ENCODE measurements around the gene GRIN1. TPM values are rescaled to one million over a fixed set of nuclear protein-coding genes. Genes with fewer than 3 reads are reported as not detected.

GRIN1 gene
- total and polyA plus RNA-seq, 2 of the 8 experiments (the other 6 are each of a cell fraction or from before 2014, with no cell fraction given), result 0.48 to 2.1 TPM

DNA sequence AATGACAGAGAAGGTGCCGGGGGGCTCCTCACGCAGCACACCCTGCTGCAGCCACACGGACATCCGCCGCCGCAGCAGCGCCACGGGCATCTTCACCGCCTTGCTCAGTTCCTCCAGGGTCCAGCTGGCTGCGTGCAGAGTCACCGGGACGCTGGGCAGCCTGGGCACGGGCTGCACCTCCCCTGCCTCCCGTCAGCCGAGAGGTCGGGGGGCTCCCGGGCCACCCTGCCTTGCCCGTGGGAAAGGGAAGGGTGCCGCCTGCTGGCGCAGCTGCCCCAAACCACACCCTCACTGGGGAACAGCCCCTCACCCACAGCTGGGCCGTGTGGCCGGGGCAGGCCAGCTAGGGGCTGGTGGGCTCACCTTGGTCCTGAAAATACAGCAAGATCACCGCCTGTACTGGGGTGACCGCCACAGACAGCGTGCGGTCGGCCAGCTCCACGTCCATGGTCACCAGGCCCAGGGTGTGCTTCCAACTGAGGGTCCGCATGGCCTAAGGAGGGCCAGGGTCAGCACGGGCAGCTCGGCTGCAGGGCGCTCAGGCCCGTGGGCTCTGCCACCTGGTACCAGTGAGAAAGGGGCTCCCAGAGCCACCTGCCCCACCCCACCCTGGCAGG is 36.5 kb downstream of the GRIN1 start:
- Histone ChIP-seq H3K27me3 (replicated peaks in 1 of 4; ENCODE audit: control insufficient read depth in 3 of 4, extremely low read depth in 1 of 4, insufficient read depth in 3 of 4, low read length in 3 of 4) (peaks cover 2 to 21% (median 16%) of the 10 kb centered on the region in 4 experiments), H3K79me2 (ENCODE audit: control insufficient read depth in 1 of 2, insufficient read depth in 2 of 2, low read length in 2 of 2) (no peaks in the 10 kb centered on the region), H3K23ac (ENCODE audit: insufficient read length) (no peak overlapping the region), H2BK15ac (ENCODE audit: low read length) (no peak overlapping the region), H3K56ac (replicated peaks; ENCODE audit: insufficient read length, low read depth, low read length) (no peak overlapping the region), H3K4me2 (ENCODE audit: insufficient read depth in 1 of 2, low read depth in 2 of 2, low read length in 2 of 2) (peak overlapping the region in 1 of 2 experiments; percentile 30; a peak in 1 of 4 replicates), H4K91ac (replicated peaks; ENCODE audit: insufficient read length, low read length) (no peak overlapping the region), H4K20me1 (replicated peaks in 1 of 2; ENCODE audit: control insufficient read depth in 1 of 2, insufficient read depth in 2 of 2, low read length in 2 of 2) (peaks cover 2 to 18% of the 10 kb centered on the region in 2 experiments), H3K23me2 (ENCODE audit: low read depth, low read length) (no peaks in the 10 kb centered on the region; the same call in 1 of the 2 replicates), H2BK120ac (replicated peaks; ENCODE audit: low read depth, low read length) (no peak overlapping the region), H3K27ac (ENCODE audit: low read depth, low read length) (no peak overlapping the region), H3K36me3 (ENCODE audit: control insufficient read depth in 2 of 4, insufficient read depth in 4 of 4, low read length in 3 of 4) (peaks cover 0 to 7% (median 0%) of the 10 kb centered on the region in 4 experiments; a peak in 2 of 8 replicates), H3K79me1 (ENCODE audit: low read depth, low read length) (no peaks in the 10 kb centered on the region), H3K9ac (replicated peaks in 1 of 4; ENCODE audit: extremely low read depth in 1 of 4, low read depth in 3 of 4, low read length in 3 of 4) (no peak overlapping the region), H2BK20ac (ENCODE audit: low read length) (no peak overlapping the region), H3K4me3 (ENCODE audit: extremely low read depth in 1 of 4, insufficient read depth in 2 of 4, low read depth in 3 of 4, low read length in 4 of 4) (peak overlapping the region in 1 of 4 experiments; percentile 27; a peak in 1 of 8 replicates), H3K9me3 (ENCODE audit: insufficient read depth in 2 of 2, low read depth in 1 of 2, low read length in 1 of 2) (no peaks in the 10 kb centered on the region), H2BK12ac (ENCODE audit: low read depth, low read length) (peak overlapping the region; percentile 50; the same call in 1 of the 2 replicates), H2AFZ (ENCODE audit: low read length) (no peak overlapping the region), H4K8ac (ENCODE audit: extremely low read depth, insufficient read depth, low read length) (no peak overlapping the region), H2BK5ac (ENCODE audit: low read depth, low read length) (no peak overlapping the region), H3K14ac (ENCODE audit: insufficient read length) (no peak overlapping the region), H4K5ac (ENCODE audit: insufficient read length, low read depth, low read length) (no peak overlapping the region), H3K4me1 (replicated peaks in 1 of 4; ENCODE audit: control insufficient read depth in 3 of 4, insufficient read depth in 4 of 4, low read length in 3 of 4) (peaks cover 0 to 11% (median 6%) of the 10 kb centered on the region in 4 experiments; a peak in 6 of 7 replicates), H3K18ac (ENCODE audit: extremely low read depth, low read length) (no peak overlapping the region), H2AK5ac (ENCODE audit: low read depth, low read length) (no peak overlapping the region), H3K4ac (replicated peaks; ENCODE audit: insufficient read length, low read depth, low read length) (no peak overlapping the region)
- CTCF ChIA-PET (ENCODE audit: partially characterized antibody), result interaction anchor here (0.7 to 3.9 kb wide), 32 partner anchors 8 to 201 kb away, joined by 3 to 47 read pairs (median 5); partner anchors contain the start of genes ABCA2, ANAPC2, GRIN1 and RNF208
- FAIRE-seq (no peak), DNase-seq (ENCODE audit: low read depth in 1 of 2, low spot score in 2 of 2) (peak in 1 of 2 experiments; percentile 80)
- POLR2A ChIA-PET (ENCODE audit: partially characterized antibody), result interaction anchor here (0.7 to 3.7 kb wide), 22 partner anchors 9 to 106 kb away, joined by 3 to 15 read pairs (median 4); partner anchors contain the start of genes MAN1B1, NDOR1, SSNA1 and TMEM203
- WGBS, 2 experiments (ENCODE audit: extremely low coverage in 1 of 2, insufficient coverage in 1 of 2, insufficient read length in 1 of 2, insufficient replicate concordance in 2 of 2, low coverage in 1 of 2, low lambda C conversion rate in 2 of 2, missing lambda C conversion rate in 1 of 2), result 65% methylated on average over 27 of the region's 33 CpGs; no CpG with 5 or more reads in 1 of the 2 experiments
- TF ChIP-seq PHF8 (conservative IDR thresholded peaks at IDR 0.05; ENCODE audit: low read depth, low read length), result no peak
- TF ChIP-seq KDM5A (IDR thresholded peaks at IDR 0.05; ENCODE audit: low read length), result no peak
- TF ChIP-seq, protein P1, sequence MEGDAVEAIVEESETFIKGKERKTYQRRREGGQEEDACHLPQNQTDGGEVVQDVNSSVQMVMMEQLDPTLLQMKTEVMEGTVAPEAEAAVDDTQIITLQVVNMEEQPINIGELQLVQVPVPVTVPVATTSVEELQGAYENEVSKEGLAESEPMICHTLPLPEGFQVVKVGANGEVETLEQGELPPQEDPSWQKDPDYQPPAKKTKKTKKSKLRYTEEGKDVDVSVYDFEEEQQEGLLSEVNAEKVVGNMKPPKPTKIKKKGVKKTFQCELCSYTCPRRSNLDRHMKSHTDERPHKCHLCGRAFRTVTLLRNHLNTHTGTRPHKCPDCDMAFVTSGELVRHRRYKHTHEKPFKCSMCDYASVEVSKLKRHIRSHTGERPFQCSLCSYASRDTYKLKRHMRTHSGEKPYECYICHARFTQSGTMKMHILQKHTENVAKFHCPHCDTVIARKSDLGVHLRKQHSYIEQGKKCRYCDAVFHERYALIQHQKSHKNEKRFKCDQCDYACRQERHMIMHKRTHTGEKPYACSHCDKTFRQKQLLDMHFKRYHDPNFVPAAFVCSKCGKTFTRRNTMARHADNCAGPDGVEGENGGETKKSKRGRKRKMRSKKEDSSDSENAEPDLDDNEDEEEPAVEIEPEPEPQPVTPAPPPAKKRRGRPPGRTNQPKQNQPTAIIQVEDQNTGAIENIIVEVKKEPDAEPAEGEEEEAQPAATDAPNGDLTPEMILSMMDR (IDR thresholded peaks at IDR 0.05; ENCODE audit: control extremely low read depth in 1 of 3, insufficient read depth in 1 of 3, low read depth in 1 of 3, low read length in 3 of 3), result peak in 2 of 3 experiments; percentile 72 to 75; a peak in 3 of 4 replicates
- peak; percentile 82; the same call in 1 of the 2 replicates for TF ChIP-seq GABPA (IDR thresholded peaks at IDR 0.05; ENCODE audit: borderline replicate concordance, insufficient read depth, low read length)
- no peak for TF ChIP-seq NRF1 (IDR thresholded peaks at IDR 0.05; ENCODE audit: low read depth, low read length)
- TF ChIP-seq RAD21 (IDR thresholded peaks at IDR 0.05 in 1 of 2, conservative IDR thresholded peaks at IDR 0.05 in 1 of 2; ENCODE audit: low read depth in 2 of 2, low read length in 2 of 2), result peak; percentile 70 to 77
- TF ChIP-seq GTF2F1 (IDR thresholded peaks at IDR 0.05; ENCODE audit: borderline replicate concordance, low read depth, low read length), result no peak
- no peak for TF ChIP-seq TAF1 (IDR thresholded peaks at IDR 0.05; ENCODE audit: low read depth, low read length)

All from H1 (cell line).